Measurements from ENCODE around the gene POU2AF3. TPM values are rescaled to one million over a fixed set of nuclear protein-coding genes. Genes with fewer than 3 reads are reported as not detected.

POU2AF3 gene
- total RNA-seq, 3 donors from 2014 or later (not counting 1 experiment from before 2014, with no cell fraction given): not detected

GRCh38 chr11:111325259-111325658 is 26.9 kb downstream of the POU2AF3 start:
- H3K4me1 Mint-ChIP-seq: no peaks in the 10 kb centered on the region
- Histone ChIP-seq H3K36me3 (ENCODE audit: control insufficient read depth, insufficient read depth, low read length) (no peaks in the 10 kb centered on the region), H3K27ac (ENCODE audit: low read length) (no peak overlapping the region), H3K27me3 (ENCODE audit: control insufficient read depth, insufficient read depth, low read length) (no peaks in the 10 kb centered on the region), H3K4me3 (ENCODE audit: low read length) (no peak overlapping the region), H3K9me3 (ENCODE audit: control insufficient read depth, insufficient read depth, low read length) (no peaks in the 10 kb centered on the region), H3K4me1 (ENCODE audit: control insufficient read depth, insufficient read depth, low read length) (no peaks in the 10 kb centered on the region)
- no peak overlapping the region for H3K27ac Mint-ChIP-seq
- DNase-seq (no peak), ATAC-seq (no peak)
- 93% methylated on average over 4 of the region's 5 CpGs for WGBS (ENCODE audit: insufficient coverage)
- H3K36me3 Mint-ChIP-seq: no peaks in the 10 kb centered on the region
- H3K4me3 Mint-ChIP-seq: no peak overlapping the region
- H3K27me3 Mint-ChIP-seq (ENCODE audit: low read depth in 2 of 2): peaks cover 5 to 6% of the 10 kb centered on the region in 2 donors
- no peaks in the 10 kb centered on the region for H3K9me3 Mint-ChIP-seq
- no peak for TF ChIP-seq CTCF (IDR thresholded peaks at IDR 0.05)
- intact Hi-C loops (cut with micrococcal nuclease): no loop called here

GRCh38 chr11:111326824-111327223 is 28.5 kb downstream of the POU2AF3 start:
- intact Hi-C loops (cut with micrococcal nuclease): no loop called here
- no peaks in the 10 kb centered on the region for H3K4me1 Mint-ChIP-seq
- no peak for ATAC-seq
- H3K9me3 Mint-ChIP-seq: no peaks in the 10 kb centered on the region
- Histone ChIP-seq H3K4me3 (ENCODE audit: low read length) (no peak overlapping the region), H3K27ac (ENCODE audit: low read length) (no peak overlapping the region), H3K9me3 (ENCODE audit: control insufficient read depth, insufficient read depth, low read length) (no peaks in the 10 kb centered on the region), H3K27me3 (ENCODE audit: control insufficient read depth, insufficient read depth, low read length) (no peaks in the 10 kb centered on the region), H3K36me3 (ENCODE audit: control insufficient read depth, insufficient read depth, low read length) (no peaks in the 10 kb centered on the region), H3K4me1 (ENCODE audit: control insufficient read depth, insufficient read depth, low read length) (no peaks in the 10 kb centered on the region)
- WGBS (ENCODE audit: insufficient coverage): over 99% methylated on average over 4 of the region's 4 CpGs
- no peak overlapping the region for H3K27ac Mint-ChIP-seq
- no peaks in the 10 kb centered on the region for H3K36me3 Mint-ChIP-seq
- TF ChIP-seq CTCF (IDR thresholded peaks at IDR 0.05): no peak
- no peak overlapping the region for H3K4me3 Mint-ChIP-seq
- peaks cover 2 to 7% of the 10 kb centered on the region in 2 donors for H3K27me3 Mint-ChIP-seq (ENCODE audit: low read depth in 2 of 2)
- no peak for DNase-seq

DNA sequence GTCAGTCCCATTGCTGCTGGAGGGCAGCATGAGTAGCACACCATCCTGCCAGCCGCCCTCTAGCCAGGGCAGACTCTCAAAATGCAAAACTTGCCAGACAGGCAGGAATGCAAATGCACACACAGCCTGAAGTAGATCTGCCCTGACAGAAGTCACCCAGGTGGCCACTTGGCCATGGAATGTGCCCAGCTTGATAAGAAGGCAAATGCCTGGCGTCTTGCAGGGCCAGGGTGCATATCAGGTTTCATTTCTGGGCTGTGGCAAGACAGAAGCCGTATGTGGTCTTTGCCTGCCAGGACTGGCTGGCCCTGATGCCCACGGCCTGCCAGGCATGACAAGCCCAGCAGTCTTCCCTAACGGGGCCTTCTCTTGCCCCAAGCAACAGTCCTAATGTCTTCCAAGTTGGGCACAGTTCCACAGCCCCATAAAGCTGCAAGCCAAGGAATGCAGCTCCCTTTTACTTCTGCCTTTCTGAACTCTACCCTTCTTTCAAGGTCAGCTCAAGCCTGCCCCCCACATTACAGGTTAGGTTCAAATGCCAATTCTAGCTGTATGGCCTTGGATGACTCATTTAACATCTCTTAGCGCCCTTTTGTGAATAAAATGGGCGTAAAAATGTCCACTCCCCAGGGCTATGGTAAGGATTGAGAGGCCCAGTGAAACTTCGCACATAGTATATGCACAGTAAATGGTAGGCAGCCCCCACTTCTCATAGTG is 29.7 kb downstream of the POU2AF3 start:
- Histone ChIP-seq H3K27me3 (ENCODE audit: control insufficient read depth, insufficient read depth, low read length) (no peaks in the 10 kb centered on the region), H3K4me1 (ENCODE audit: control insufficient read depth, insufficient read depth, low read length) (no peaks in the 10 kb centered on the region), H3K27ac (ENCODE audit: low read length) (no peak overlapping the region), H3K9me3 (ENCODE audit: control insufficient read depth, insufficient read depth, low read length) (no peaks in the 10 kb centered on the region), H3K36me3 (ENCODE audit: control insufficient read depth, insufficient read depth, low read length) (no peaks in the 10 kb centered on the region), H3K4me3 (ENCODE audit: low read length) (no peak overlapping the region)
- Mint-ChIP-seq H3K4me3 (no peak overlapping the region), H3K36me3 (no peaks in the 10 kb centered on the region), H3K27me3 (ENCODE audit: low read depth in 2 of 2) (peaks cover 6% of the 10 kb centered on the region in 2 donors), H3K27ac (no peak overlapping the region), H3K9me3 (no peaks in the 10 kb centered on the region), H3K4me1 (no peaks in the 10 kb centered on the region)
- DNase-seq (no peak), ATAC-seq (no peak)
- intact Hi-C loops (cut with micrococcal nuclease): no loop called here
- TF ChIP-seq CTCF (IDR thresholded peaks at IDR 0.05): no peak
- WGBS (ENCODE audit: insufficient coverage): 79% methylated on average over 8 of the region's 8 CpGs

Data from natural killer cell (primary cell).